Measurements from ENCODE around the gene ZNF414.
A peak's percentile ranks its signal among the peaks of the same experiment; 100 is the strongest.
"Not testable (repeated sequence)": the region's sequence is repeated elsewhere in the genome, so short reads cannot be mapped to it uniquely, and the experiment has no call there.

Gene ZNF414

GRCh38 chr19:8517551-8518442 is 3.8 kb upstream of the ZNF414 start:
- no peak for DNase-seq (ENCODE audit: low read depth in 2 of 2)

GRCh38 chr19:8515317-8515716 is 1.4 kb upstream of the ZNF414 start:
- DNase-seq (ENCODE audit: low read depth in 2 of 2): no peak

GRCh38 chr19:8514505-8515009 is 590 bp upstream of the ZNF414 start:
- DNase-seq (ENCODE audit: low read depth in 2 of 2): not testable (repeated sequence)

GRCh38 chr19:8513036-8513686 is 806 bp downstream of the ZNF414 start:
- no peak for DNase-seq (ENCODE audit: low read depth in 2 of 2)

- no peak for DNase-seq (ENCODE audit: low read depth in 2 of 2)
These were observed 1.6 kb downstream of the ZNF414 start for GRCh38 chr19:8512115-8512967.

GRCh38 chr19:8511573-8512101 is 2.3 kb downstream of the ZNF414 start:
- no peak for DNase-seq (ENCODE audit: low read depth in 2 of 2)

GRCh38 chr19:8510589-8511115 is 3.3 kb downstream of the ZNF414 start:
- DNase-seq (ENCODE audit: low read depth in 2 of 2): no peak

GRCh38 chr19:8506402-8506957 is 7.5 kb downstream of the ZNF414 start:
- no peak for DNase-seq (ENCODE audit: low read depth in 2 of 2)

GRCh38 chr19:8505680-8506401 is 8.1 kb downstream of the ZNF414 start:
- peak; percentile 68 to 73 for DNase-seq (ENCODE audit: low read depth in 2 of 2)

- DNase-seq (ENCODE audit: low read depth in 2 of 2): no peak
These were observed 9.0 kb downstream of the ZNF414 start for GRCh38 chr19:8504919-8505318.

- DNase-seq (ENCODE audit: low read depth in 2 of 2): no peak
These were observed 9.8 kb downstream of the ZNF414 start for GRCh38 chr19:8504171-8504570.

GRCh38 chr19:8503510-8503909 is 10.5 kb downstream of the ZNF414 start:
- DNase-seq (ENCODE audit: low read depth in 2 of 2): no peak

GRCh38 chr19:8501981-8502380 is 12.0 kb downstream of the ZNF414 start:
- DNase-seq (ENCODE audit: low read depth in 2 of 2): no peak

- no peak for DNase-seq (ENCODE audit: low read depth in 2 of 2)
These were observed 12.5 kb downstream of the ZNF414 start for GRCh38 chr19:8501516-8501915.

GRCh38 chr19:8500158-8500557 is 13.8 kb downstream of the ZNF414 start:
- DNase-seq (ENCODE audit: low read depth in 2 of 2): no peak

- DNase-seq (ENCODE audit: low read depth in 2 of 2): no peak
These were observed 14.7 kb downstream of the ZNF414 start for GRCh38 chr19:8499048-8499833.

- no peak for DNase-seq (ENCODE audit: low read depth in 2 of 2)
These were observed 15.7 kb downstream of the ZNF414 start for GRCh38 chr19:8498295-8498694.

- no peak for DNase-seq (ENCODE audit: low read depth in 2 of 2)
These were observed 19.8 kb downstream of the ZNF414 start for GRCh38 chr19:8494158-8494557.

GRCh38 chr19:8491574-8491973 is 22.4 kb downstream of the ZNF414 start:
- DNase-seq (ENCODE audit: low read depth in 2 of 2): no peak

- DNase-seq (ENCODE audit: low read depth in 2 of 2): no peak
These were observed 23.1 kb downstream of the ZNF414 start for GRCh38 chr19:8490873-8491272.
